ENCODE measurements around the gene SH3RF3. TPM values are rescaled to one million over a fixed set of nuclear protein-coding genes. Genes with fewer than 3 reads are reported as not detected.

Gene SH3RF3
- total RNA-seq, 2 donors from 2014 or later: 8.0 to 8.8 TPM

- no peaks in the 10 kb centered on the region for H3K9me3 ChIP-seq
- H3K27ac ChIP-seq: no peak overlapping the region
- no peaks in the 10 kb centered on the region for H3K36me3 ChIP-seq
- H3K4me3 ChIP-seq: no peak overlapping the region
- no peak for DNase-seq (ENCODE audit: low spot score)
- TF ChIP-seq, protein P1, sequence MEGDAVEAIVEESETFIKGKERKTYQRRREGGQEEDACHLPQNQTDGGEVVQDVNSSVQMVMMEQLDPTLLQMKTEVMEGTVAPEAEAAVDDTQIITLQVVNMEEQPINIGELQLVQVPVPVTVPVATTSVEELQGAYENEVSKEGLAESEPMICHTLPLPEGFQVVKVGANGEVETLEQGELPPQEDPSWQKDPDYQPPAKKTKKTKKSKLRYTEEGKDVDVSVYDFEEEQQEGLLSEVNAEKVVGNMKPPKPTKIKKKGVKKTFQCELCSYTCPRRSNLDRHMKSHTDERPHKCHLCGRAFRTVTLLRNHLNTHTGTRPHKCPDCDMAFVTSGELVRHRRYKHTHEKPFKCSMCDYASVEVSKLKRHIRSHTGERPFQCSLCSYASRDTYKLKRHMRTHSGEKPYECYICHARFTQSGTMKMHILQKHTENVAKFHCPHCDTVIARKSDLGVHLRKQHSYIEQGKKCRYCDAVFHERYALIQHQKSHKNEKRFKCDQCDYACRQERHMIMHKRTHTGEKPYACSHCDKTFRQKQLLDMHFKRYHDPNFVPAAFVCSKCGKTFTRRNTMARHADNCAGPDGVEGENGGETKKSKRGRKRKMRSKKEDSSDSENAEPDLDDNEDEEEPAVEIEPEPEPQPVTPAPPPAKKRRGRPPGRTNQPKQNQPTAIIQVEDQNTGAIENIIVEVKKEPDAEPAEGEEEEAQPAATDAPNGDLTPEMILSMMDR (IDR thresholded peaks at IDR 0.05): no peak
- no peaks in the 10 kb centered on the region for H3K27me3 ChIP-seq
- peaks cover 0 to 41% of the 10 kb centered on the region in 2 donors for H3K4me1 ChIP-seq
Observed at GRCh38 chr2:109265369-109265768, 136.4 kb downstream of the SH3RF3 start.

DNA sequence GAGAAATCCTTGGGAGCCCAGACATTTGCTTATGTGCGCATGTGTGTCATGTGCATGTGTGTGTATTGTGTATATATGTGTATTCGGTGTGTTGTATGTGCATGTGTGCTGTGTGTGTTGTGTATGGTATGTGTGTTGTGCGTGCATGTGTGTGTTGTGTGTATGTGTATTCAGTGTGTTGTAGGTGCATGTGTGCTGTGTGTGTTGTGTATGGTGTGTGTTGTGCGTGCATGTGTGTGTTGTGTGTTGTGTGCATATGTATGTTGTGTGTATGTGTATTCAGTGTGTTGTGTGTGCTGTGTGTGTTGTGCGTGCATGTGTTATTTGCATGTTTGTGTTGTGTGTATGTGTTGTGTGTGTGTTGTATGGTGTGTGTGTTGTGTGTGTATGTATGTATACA, 136.9 kb downstream of the SH3RF3 start:
- DNase-seq (ENCODE audit: low spot score): no peak
- TF ChIP-seq, protein P1 (IDR thresholded peaks at IDR 0.05): no peak
- H3K4me1 ChIP-seq: peaks cover 0 to 46% of the 10 kb centered on the region in 2 donors

DNA sequence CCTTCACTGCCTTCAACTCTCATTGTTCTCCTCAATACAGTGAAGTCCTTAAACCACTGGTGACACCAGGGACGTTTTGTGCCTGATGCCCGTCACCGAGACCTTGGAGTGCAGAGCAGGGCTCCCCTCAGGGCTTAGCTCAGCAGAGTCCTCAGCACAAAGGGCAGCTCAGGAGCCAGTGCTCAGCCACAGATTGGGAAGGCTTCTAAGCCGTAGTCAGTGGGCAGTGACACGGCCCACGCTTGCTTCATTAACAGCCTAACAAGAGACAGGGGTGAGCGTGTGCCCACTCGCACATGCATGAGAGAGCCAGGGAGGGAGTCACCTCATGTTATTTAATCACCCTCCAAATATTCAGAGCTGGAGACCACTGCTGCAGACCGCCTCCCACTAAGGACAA, 137.5 kb downstream of the SH3RF3 start:
- H3K9me3 ChIP-seq: no peaks in the 10 kb centered on the region
- H3K27ac ChIP-seq: no peak overlapping the region
- no peaks in the 10 kb centered on the region for H3K27me3 ChIP-seq
- peaks cover 0 to 47% of the 10 kb centered on the region in 2 donors for H3K4me1 ChIP-seq
- no peak overlapping the region for H3K4me3 ChIP-seq
- TF ChIP-seq, protein P1 (IDR thresholded peaks at IDR 0.05): no peak
- DNase-seq (ENCODE audit: low spot score): no peak
- H3K36me3 ChIP-seq: no peaks in the 10 kb centered on the region

More for the DNA sequence above, 136.9 kb downstream of the SH3RF3 start:
- Histone ChIP-seq H3K36me3 (no peaks in the 10 kb centered on the region), H3K27ac (no peak overlapping the region), H3K27me3 (no peaks in the 10 kb centered on the region), H3K4me3 (no peak overlapping the region), H3K9me3 (no peaks in the 10 kb centered on the region)

- TF ChIP-seq, protein P1 (IDR thresholded peaks at IDR 0.05): no peak
- DNase-seq (ENCODE audit: low spot score): no peak
- peaks cover 0 to 47% of the 10 kb centered on the region in 2 donors for H3K4me1 ChIP-seq
Observed at GRCh38 chr2:109266998-109267854, 138.2 kb downstream of the SH3RF3 start.

GRCh38 chr2:109268916-109269315, 139.9 kb downstream of the SH3RF3 start:
- no peak overlapping the region for H3K4me3 ChIP-seq
- H3K27me3 ChIP-seq: no peaks in the 10 kb centered on the region
- H3K4me1 ChIP-seq: peaks cover 0 to 38% of the 10 kb centered on the region in 2 donors
- DNase-seq (ENCODE audit: low spot score): no peak
- no peaks in the 10 kb centered on the region for H3K36me3 ChIP-seq
- H3K27ac ChIP-seq: no peak overlapping the region
- TF ChIP-seq, protein P1 (IDR thresholded peaks at IDR 0.05): no peak
- no peaks in the 10 kb centered on the region for H3K9me3 ChIP-seq

More at GRCh38 chr2:109266998-109267854, 138.2 kb downstream of the SH3RF3 start:
- Histone ChIP-seq H3K36me3 (no peaks in the 10 kb centered on the region), H3K9me3 (no peaks in the 10 kb centered on the region), H3K27ac (peak overlapping the region in 1 of 2 donors; percentile 44), H3K4me3 (no peak overlapping the region), H3K27me3 (no peaks in the 10 kb centered on the region)
